ENCODE data around the gene ZNF436. TPM values are rescaled to one million over a fixed set of nuclear protein-coding genes. Genes with fewer than 3 reads are reported as not detected.

The ZNF436 gene
- total RNA-seq, 1 experiment from 2014 or later = 16.0 TPM

DNA sequence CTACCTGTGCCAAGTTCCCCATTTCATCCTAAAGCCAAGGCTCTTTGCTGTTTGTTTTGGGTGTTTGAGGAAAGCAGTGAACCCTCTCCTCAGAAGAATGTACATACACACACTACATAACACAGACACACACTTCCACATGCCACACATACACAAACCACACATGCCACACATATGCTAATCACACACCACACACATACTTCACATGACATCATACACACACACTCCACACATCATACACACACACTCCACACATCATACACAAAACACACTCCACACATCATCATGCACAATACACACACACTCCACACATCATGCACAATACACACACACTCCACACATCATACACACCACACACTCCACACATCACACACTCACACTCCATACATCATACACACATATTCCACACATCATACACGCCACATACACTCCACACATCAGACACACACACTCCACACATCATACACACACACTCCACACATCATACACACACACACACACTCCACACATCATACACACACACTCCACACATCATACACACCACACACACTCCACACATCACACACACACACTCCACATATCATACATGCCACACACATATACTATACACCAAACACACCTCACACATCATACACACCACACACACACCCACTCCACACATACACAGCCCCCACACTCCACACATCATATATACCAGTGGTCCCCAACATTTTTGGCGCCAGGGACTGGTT lies 22.7 kb upstream of the ZNF436 start:
- H3K4me3 ChIP-seq (ENCODE audit: low read depth in 2 of 2, low read length in 2 of 2) = no peak overlapping the region
- H3K9me3 ChIP-seq (ENCODE audit: control insufficient read depth, insufficient read depth, low read depth, low read length) = no peaks in the 10 kb centered on the region
- no peaks in the 10 kb centered on the region for H3K4me1 ChIP-seq (ENCODE audit: control insufficient read depth, insufficient read depth, low read length)
- DNase-seq (ENCODE audit: low read depth, low spot score) (no peak), ATAC-seq (no peak)
- no peaks in the 10 kb centered on the region for H3K27me3 ChIP-seq (ENCODE audit: control insufficient read depth, insufficient read depth, low read length)
- in situ Hi-C loops (cut with HindIII; ENCODE audit: low pct_unique_long_range_greater_than_20kb, low sequenced_read_pairs) (no loop called here), intact Hi-C loops (cut with micrococcal nuclease; ENCODE audit: unreplicated experiment) (no loop called here)
- no peaks in the 10 kb centered on the region for H3K36me3 ChIP-seq (ENCODE audit: control insufficient read depth, insufficient read depth, low read length)
- TF ChIP-seq, protein P1, sequence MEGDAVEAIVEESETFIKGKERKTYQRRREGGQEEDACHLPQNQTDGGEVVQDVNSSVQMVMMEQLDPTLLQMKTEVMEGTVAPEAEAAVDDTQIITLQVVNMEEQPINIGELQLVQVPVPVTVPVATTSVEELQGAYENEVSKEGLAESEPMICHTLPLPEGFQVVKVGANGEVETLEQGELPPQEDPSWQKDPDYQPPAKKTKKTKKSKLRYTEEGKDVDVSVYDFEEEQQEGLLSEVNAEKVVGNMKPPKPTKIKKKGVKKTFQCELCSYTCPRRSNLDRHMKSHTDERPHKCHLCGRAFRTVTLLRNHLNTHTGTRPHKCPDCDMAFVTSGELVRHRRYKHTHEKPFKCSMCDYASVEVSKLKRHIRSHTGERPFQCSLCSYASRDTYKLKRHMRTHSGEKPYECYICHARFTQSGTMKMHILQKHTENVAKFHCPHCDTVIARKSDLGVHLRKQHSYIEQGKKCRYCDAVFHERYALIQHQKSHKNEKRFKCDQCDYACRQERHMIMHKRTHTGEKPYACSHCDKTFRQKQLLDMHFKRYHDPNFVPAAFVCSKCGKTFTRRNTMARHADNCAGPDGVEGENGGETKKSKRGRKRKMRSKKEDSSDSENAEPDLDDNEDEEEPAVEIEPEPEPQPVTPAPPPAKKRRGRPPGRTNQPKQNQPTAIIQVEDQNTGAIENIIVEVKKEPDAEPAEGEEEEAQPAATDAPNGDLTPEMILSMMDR (IDR thresholded peaks at IDR 0.05) = no peak
- no peak overlapping the region for H3K27ac ChIP-seq (ENCODE audit: low read length)
- ChIA-PET CTCF (no interaction called here), POLR2A (no interaction called here)
- no TSS peak for BruUV-seq (replicated peaks)

GRCh38 chr1:23389837-23390321 lies 20.2 kb upstream of the ZNF436 start:
- in situ Hi-C loops (cut with HindIII; ENCODE audit: low pct_unique_long_range_greater_than_20kb, low sequenced_read_pairs) (no loop called here), intact Hi-C loops (cut with micrococcal nuclease; ENCODE audit: unreplicated experiment) (no loop called here)
- CTCF ChIA-PET = interaction anchor here (1.3 kb wide), 1 partner anchor 14 kb away, joined by 4 read pairs; no protein-coding TSS in a partner anchor
- no peak overlapping the region for H3K27ac ChIP-seq (ENCODE audit: low read length)
- H3K27me3 ChIP-seq (ENCODE audit: control insufficient read depth, insufficient read depth, low read length) = no peaks in the 10 kb centered on the region
- no peak overlapping the region for H3K4me3 ChIP-seq (ENCODE audit: low read depth in 2 of 2, low read length in 2 of 2)
- ATAC-seq (no peak), DNase-seq (ENCODE audit: low read depth, low spot score) (no peak)
- no TSS peak for BruUV-seq (replicated peaks)
- H3K36me3 ChIP-seq (ENCODE audit: control insufficient read depth, insufficient read depth, low read length) = no peaks in the 10 kb centered on the region
- TF ChIP-seq, protein P1 (IDR thresholded peaks at IDR 0.05) = no peak
- TF ChIP-seq REST (IDR thresholded peaks at IDR 0.05; ENCODE audit: insufficient read depth in 1 of 2, low read depth in 2 of 2, low read length in 1 of 2) (no peak), TCF7L2 (IDR thresholded peaks at IDR 0.05; ENCODE audit: low read depth, low read length) (no peak)
- peaks cover under 1% of the 10 kb centered on the region; the same call in 1 of the 2 replicates for H3K4me1 ChIP-seq (ENCODE audit: control insufficient read depth, insufficient read depth, low read length)
- no peaks in the 10 kb centered on the region for H3K9me3 ChIP-seq (ENCODE audit: control insufficient read depth, insufficient read depth, low read depth, low read length)
- POLR2A ChIA-PET = interaction anchor here (1.1 kb wide), 1 partner anchor 13 kb away, joined by 9 read pairs; no protein-coding TSS in a partner anchor
